Retinal pigment epithelial cell (primary cell): ENCODE data around the gene ANKRD9.
"Not testable (repeated sequence)": the region's sequence is repeated elsewhere in the genome, so short reads cannot be mapped to it uniquely, and the experiment has no call there.

Source experiments
- DNase-seq: peaks from one replicate; pipeline ENCODE4 v3.0.0-alpha.2; 2010; ENCODE audit warnings: low read depth
- H3K4me3 ChIP-seq: 2 replicates; pipeline ENCODE4 v1.5.1; 2011; ENCODE audit warnings: mild to moderate bottlenecking, low read length, control low read depth, moderate library complexity
- TF ChIP-seq, protein P1 (sequence below): conservative IDR thresholded peaks from 2 replicates; pipeline ENCODE4 v1.5.1; 2011; ENCODE audit warnings: low read depth, low read length, control low read depth, inconsistent platforms

ANKRD9 gene

DNA sequence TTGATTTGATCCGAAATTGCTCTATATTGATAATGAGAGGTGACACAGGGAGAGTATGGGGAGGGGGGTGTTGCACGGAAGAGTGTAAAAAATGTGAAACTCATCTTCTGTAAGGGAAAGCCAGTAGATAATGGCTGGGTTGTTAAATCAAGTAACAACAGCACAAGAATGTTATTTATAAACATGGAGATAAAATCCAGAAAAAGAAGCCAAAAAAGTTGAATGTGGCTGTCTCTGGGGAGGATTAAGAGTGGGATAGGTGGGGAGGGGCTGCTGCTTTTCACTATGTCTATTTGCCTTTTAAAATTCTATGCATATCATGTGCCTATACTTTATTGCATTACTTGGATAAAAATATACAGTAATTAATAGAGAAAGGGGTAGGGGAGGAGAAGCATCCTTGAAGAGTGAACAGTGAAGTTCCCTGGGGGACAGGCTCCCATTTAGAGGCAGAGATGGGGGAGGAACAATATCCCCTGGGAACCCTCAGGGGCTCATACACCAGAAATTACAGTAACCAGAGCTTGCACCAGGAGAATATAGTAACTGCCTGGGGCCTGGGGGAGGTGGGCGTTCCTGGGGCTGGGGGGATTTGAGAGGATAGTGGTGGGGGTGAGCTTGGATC is 39.2 kb upstream of the ANKRD9 start:
- H3K4me3 ChIP-seq = no peak overlapping the region
- no peak for DNase-seq
- TF ChIP-seq, protein P1, sequence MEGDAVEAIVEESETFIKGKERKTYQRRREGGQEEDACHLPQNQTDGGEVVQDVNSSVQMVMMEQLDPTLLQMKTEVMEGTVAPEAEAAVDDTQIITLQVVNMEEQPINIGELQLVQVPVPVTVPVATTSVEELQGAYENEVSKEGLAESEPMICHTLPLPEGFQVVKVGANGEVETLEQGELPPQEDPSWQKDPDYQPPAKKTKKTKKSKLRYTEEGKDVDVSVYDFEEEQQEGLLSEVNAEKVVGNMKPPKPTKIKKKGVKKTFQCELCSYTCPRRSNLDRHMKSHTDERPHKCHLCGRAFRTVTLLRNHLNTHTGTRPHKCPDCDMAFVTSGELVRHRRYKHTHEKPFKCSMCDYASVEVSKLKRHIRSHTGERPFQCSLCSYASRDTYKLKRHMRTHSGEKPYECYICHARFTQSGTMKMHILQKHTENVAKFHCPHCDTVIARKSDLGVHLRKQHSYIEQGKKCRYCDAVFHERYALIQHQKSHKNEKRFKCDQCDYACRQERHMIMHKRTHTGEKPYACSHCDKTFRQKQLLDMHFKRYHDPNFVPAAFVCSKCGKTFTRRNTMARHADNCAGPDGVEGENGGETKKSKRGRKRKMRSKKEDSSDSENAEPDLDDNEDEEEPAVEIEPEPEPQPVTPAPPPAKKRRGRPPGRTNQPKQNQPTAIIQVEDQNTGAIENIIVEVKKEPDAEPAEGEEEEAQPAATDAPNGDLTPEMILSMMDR = no peak

DNA sequence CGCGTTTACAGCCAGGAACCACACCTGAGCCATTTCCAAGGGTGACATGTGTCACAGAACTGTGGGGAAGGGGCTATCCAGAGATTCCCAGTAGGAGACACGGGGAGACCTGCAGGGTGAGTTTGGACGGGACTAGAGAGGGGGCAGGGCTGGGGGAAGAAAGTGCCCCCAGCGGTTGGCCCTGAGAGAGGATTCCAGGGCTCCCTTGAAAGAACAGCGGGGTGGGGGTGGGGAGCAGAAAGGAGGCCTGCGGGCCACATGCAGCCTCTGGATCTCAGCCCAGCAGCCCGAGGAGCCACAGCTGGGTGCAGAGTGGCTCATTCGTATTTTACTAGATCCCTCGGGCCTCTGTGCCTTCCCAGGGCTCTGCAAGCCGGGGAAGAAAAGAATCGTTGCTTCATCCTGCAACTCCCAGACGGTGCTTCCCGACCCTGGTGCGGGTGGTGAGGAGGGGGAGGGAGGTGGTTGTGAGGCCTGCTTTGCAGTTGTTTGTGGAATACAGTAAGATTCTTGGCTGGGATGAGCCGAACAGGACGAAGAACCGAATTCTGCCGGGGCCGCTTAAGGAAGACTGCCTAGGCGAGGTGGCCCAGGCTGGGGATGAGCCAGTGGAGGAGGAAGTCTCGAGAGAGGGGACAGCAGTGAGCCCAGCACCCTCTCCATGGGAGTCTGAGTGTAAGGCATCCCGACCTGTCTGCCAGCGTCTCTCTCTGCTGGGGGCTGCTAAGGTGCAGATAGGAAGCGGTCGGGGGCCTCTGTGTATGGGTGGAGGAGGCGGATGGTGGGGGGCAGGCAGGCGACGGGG is 36.1 kb upstream of the ANKRD9 start:
- DNase-seq = no peak
- no peak overlapping the region for H3K4me3 ChIP-seq
- TF ChIP-seq, protein P1 = peak; percentile 15

GRCh38 chr14:102544747-102545460 is 35.3 kb upstream of the ANKRD9 start:
- H3K4me3 ChIP-seq = no peak overlapping the region
- TF ChIP-seq, protein P1 = no peak
- DNase-seq = no peak

- H3K4me3 ChIP-seq = no peak overlapping the region
- TF ChIP-seq, protein P1 = no peak
- no peak for DNase-seq
Measured at GRCh38 chr14:102544046-102544746, 34.6 kb upstream of the ANKRD9 start.

DNA sequence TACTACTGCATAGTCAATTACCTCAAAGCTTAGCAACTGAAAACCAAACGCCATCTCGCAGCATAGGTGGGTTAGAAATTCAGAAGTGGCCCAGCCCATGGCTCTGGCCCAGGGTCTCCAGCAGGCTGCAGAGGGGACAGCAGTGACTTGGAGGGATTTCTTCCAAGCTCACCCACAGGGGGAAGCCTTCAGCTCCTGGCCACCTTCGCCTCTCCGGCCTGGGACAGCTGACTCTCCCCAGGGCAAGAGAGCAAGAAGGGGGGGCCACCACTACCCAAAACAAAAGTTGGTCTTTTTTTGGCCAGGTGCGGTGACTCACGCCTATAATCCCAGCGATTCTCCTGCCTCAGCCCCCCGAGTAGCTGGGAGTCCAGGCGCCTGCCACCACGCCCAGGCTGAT is 32.2 kb upstream of the ANKRD9 start:
- TF ChIP-seq, protein P1 = no peak
- H3K4me3 ChIP-seq = no peak overlapping the region
- no peak for DNase-seq

GRCh38 chr14:102541029-102541491 is 31.5 kb upstream of the ANKRD9 start:
- DNase-seq, H3K4me3 ChIP-seq: not testable (repeated sequence)
